Lower leg skin (tissue), 3 donors: ENCODE measurements around the gene MAJIN.

ENCODE experiments used
- POLR2A ChIP-seq, 2 donors: fragments of 450-650 bp; IDR thresholded peaks; one replicate each; pipeline ENCODE4 v1.6.1; 2016 to 2017; ENCODE audit warnings: antibody characterized with exemption in 2 of 2, mild to moderate bottlenecking in 1 of 2, moderate library complexity in 1 of 2
- TF ChIP-seq, protein P1 (sequence below), 3 donors: fragments of 450-650 bp; IDR thresholded peaks; one replicate each; pipeline ENCODE4 v1.5.1; 2016; ENCODE audit warnings: antibody characterized with exemption in 3 of 3, mild to moderate bottlenecking in 3 of 3, moderate library complexity in 2 of 3

- TF ChIP-seq, protein P1, sequence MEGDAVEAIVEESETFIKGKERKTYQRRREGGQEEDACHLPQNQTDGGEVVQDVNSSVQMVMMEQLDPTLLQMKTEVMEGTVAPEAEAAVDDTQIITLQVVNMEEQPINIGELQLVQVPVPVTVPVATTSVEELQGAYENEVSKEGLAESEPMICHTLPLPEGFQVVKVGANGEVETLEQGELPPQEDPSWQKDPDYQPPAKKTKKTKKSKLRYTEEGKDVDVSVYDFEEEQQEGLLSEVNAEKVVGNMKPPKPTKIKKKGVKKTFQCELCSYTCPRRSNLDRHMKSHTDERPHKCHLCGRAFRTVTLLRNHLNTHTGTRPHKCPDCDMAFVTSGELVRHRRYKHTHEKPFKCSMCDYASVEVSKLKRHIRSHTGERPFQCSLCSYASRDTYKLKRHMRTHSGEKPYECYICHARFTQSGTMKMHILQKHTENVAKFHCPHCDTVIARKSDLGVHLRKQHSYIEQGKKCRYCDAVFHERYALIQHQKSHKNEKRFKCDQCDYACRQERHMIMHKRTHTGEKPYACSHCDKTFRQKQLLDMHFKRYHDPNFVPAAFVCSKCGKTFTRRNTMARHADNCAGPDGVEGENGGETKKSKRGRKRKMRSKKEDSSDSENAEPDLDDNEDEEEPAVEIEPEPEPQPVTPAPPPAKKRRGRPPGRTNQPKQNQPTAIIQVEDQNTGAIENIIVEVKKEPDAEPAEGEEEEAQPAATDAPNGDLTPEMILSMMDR (IDR thresholded peaks at IDR 0.05), result no peak
- no peak for TF ChIP-seq POLR2A (IDR thresholded peaks at IDR 0.05)
Observed at GRCh38 chr11:65021509-65021908, 49.6 kb upstream of the MAJIN start.
